Measurements from ENCODE around the gene PARD3B.

DNA sequence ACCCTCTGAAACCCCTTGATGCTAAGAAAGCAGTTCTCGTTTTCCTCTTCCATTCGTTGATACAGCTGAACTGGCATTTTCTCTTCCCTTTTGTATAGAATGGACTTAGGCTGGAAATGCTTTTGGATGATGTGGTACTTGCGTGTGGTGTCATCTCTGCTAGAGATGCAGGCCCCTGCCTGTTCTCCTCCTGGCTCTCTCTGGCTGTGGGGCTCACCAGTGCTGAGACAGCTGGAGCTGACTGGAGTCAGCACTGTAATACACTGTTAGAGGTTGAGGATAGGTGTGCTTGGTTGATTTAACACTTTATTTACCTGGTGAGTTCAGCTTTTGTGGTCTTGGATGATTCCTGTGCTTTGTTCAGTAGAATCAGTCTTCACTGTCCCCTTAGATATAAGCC lies 30.2 kb downstream of the PARD3B start:
- TF ChIP-seq, protein P1, sequence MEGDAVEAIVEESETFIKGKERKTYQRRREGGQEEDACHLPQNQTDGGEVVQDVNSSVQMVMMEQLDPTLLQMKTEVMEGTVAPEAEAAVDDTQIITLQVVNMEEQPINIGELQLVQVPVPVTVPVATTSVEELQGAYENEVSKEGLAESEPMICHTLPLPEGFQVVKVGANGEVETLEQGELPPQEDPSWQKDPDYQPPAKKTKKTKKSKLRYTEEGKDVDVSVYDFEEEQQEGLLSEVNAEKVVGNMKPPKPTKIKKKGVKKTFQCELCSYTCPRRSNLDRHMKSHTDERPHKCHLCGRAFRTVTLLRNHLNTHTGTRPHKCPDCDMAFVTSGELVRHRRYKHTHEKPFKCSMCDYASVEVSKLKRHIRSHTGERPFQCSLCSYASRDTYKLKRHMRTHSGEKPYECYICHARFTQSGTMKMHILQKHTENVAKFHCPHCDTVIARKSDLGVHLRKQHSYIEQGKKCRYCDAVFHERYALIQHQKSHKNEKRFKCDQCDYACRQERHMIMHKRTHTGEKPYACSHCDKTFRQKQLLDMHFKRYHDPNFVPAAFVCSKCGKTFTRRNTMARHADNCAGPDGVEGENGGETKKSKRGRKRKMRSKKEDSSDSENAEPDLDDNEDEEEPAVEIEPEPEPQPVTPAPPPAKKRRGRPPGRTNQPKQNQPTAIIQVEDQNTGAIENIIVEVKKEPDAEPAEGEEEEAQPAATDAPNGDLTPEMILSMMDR (conservative IDR thresholded peaks at IDR 0.05): no peak
- no peak for TF ChIP-seq EZH2 (IDR thresholded peaks at IDR 0.05; ENCODE audit: low read depth)

Measured in PC-9 (cell line).